ENCODE results near the gene WNT10A.

The WNT10A gene

DNA sequence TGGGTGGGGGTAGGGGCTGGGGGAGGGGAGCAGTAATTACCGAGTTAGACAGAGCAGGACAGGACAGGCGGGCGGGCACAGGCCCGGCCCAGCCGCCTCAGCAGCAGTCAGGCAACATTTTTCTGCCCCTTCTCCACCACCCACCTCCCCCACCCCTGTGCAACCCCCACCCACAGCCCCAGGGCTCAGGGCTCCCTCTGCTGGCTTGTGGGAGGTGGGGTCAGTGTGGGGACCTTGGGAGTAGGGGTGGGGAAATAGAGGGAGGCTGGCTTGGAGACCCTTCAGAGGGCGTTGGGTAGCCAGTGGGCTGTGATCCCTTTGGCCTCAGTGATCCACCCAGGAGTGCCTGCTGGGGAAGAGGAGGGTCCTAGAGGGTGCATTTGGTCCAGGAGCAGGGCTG lies 14.7 kb upstream of the WNT10A start:
- Histone ChIP-seq H3K9me3 (ENCODE audit: control insufficient read depth, insufficient read depth, low read depth, low read length) (no peaks in the 10 kb centered on the region), H3K4me3 (ENCODE audit: low read depth, low read length) (no peak overlapping the region), H3K36me3 (ENCODE audit: control insufficient read depth in 2 of 2, insufficient read depth in 1 of 2, low read length in 2 of 2) (no peaks in the 10 kb centered on the region), H3K27ac (ENCODE audit: extremely low read depth, low read depth, low read length) (no peak overlapping the region), H3K4me1 (ENCODE audit: control insufficient read depth, insufficient read depth, low read length) (no peaks in the 10 kb centered on the region)
- CTCF ChIA-PET = interaction anchor here (10.4 kb wide), 1 partner anchor 10 kb away, joined by 71 read pairs; no protein-coding TSS in a partner anchor
- POLR2A ChIA-PET = no interaction called here
- TF ChIP-seq, protein P1, sequence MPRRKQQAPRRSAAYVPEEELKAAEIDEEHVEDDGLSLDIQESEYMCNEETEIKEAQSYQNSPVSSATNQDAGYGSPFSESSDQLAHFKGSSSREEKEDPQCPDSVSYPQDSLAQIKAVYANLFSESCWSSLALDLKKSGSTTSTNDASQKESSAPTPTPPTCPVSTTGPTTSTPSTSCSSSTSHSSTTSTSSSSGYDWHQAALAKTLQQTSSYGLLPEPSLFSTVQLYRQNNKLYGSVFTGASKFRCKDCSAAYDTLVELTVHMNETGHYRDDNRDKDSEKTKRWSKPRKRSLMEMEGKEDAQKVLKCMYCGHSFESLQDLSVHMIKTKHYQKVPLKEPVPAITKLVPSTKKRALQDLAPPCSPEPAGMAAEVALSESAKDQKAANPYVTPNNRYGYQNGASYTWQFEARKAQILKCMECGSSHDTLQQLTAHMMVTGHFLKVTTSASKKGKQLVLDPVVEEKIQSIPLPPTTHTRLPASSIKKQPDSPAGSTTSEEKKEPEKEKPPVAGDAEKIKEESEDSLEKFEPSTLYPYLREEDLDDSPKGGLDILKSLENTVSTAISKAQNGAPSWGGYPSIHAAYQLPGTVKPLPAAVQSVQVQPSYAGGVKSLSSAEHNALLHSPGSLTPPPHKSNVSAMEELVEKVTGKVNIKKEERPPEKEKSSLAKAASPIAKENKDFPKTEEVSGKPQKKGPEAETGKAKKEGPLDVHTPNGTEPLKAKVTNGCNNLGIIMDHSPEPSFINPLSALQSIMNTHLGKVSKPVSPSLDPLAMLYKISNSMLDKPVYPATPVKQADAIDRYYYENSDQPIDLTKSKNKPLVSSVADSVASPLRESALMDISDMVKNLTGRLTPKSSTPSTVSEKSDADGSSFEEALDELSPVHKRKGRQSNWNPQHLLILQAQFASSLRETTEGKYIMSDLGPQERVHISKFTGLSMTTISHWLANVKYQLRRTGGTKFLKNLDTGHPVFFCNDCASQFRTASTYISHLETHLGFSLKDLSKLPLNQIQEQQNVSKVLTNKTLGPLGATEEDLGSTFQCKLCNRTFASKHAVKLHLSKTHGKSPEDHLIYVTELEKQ (tag by site-specific recombination; IDR thresholded peaks at IDR 0.05; ENCODE audit: borderline replicate concordance) = no peak
- TF ChIP-seq PRDM2 (tag by site-specific recombination; IDR thresholded peaks at IDR 0.05; ENCODE audit: borderline replicate concordance) = no peak
- no peak for TF ChIP-seq ZFP37 (tag by site-specific recombination; IDR thresholded peaks at IDR 0.05)
- no peak for TF ChIP-seq ZNF239 (tag by site-specific recombination; IDR thresholded peaks at IDR 0.05)
- TF ChIP-seq ZBTB48 (tag by site-specific recombination; IDR thresholded peaks at IDR 0.05) = no peak
- no peak for TF ChIP-seq ZSCAN5A (tag by site-specific recombination; IDR thresholded peaks at IDR 0.05)
- TF ChIP-seq SP7 (tag by site-specific recombination; IDR thresholded peaks at IDR 0.05) = no peak
- no peak for TF ChIP-seq SCRT2 (tag by site-specific recombination; IDR thresholded peaks at IDR 0.05)
- no peak for TF ChIP-seq ZNF324 (tag by site-specific recombination; IDR thresholded peaks at IDR 0.05)
- no peak for TF ChIP-seq ZNF792 (tag by site-specific recombination; IDR thresholded peaks at IDR 0.05)
- no peak for TF ChIP-seq ZNF350 (tag by site-specific recombination; IDR thresholded peaks at IDR 0.05)
- no peak for TF ChIP-seq ZNF518A (tag by site-specific recombination; conservative IDR thresholded peaks at IDR 0.05; ENCODE audit: low read depth)
- no peak for TF ChIP-seq ZNF707 (tag by site-specific recombination; IDR thresholded peaks at IDR 0.05)
- no peak for TF ChIP-seq ZFP3 (tag by site-specific recombination; IDR thresholded peaks at IDR 0.05; ENCODE audit: low read depth)
- TF ChIP-seq ZNF23 (tag by site-specific recombination; IDR thresholded peaks at IDR 0.05; ENCODE audit: borderline replicate concordance) = no peak
- TF ChIP-seq, protein P2, sequence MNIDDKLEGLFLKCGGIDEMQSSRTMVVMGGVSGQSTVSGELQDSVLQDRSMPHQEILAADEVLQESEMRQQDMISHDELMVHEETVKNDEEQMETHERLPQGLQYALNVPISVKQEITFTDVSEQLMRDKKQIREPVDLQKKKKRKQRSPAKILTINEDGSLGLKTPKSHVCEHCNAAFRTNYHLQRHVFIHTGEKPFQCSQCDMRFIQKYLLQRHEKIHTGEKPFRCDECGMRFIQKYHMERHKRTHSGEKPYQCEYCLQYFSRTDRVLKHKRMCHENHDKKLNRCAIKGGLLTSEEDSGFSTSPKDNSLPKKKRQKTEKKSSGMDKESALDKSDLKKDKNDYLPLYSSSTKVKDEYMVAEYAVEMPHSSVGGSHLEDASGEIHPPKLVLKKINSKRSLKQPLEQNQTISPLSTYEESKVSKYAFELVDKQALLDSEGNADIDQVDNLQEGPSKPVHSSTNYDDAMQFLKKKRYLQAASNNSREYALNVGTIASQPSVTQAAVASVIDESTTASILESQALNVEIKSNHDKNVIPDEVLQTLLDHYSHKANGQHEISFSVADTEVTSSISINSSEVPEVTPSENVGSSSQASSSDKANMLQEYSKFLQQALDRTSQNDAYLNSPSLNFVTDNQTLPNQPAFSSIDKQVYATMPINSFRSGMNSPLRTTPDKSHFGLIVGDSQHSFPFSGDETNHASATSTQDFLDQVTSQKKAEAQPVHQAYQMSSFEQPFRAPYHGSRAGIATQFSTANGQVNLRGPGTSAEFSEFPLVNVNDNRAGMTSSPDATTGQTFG (tag by site-specific recombination; IDR thresholded peaks at IDR 0.05; ENCODE audit: borderline replicate concordance) = no peak
